HFFc6 (cell line): ENCODE data around the gene ZNF839. TPM values are rescaled to one million over a fixed set of nuclear protein-coding genes. Genes with fewer than 3 reads are reported as not detected.
A peak's percentile ranks its signal among the peaks of the same experiment; 100 is the strongest.

Experiments
- DNase-seq: peaks from one replicate; pipeline ENCODE4 v3.0.0-alpha.2; 2018
- H3K27ac Mint-ChIP-seq: 2 replicates; pipeline ENCODE4 v1.8.0; 2020; ENCODE audit warnings: mild to moderate bottlenecking, mixed read lengths
- H3K27me3 Mint-ChIP-seq: 2 replicates; pipeline ENCODE4 v1.8.0; 2021; ENCODE audit warnings: mild to moderate bottlenecking, moderate library complexity, mixed read lengths; ENCODE audit not compliant: insufficient read depth
- H3K36me3 Mint-ChIP-seq: 2 replicates; pipeline ENCODE4 v1.8.0; 2021; ENCODE audit warnings: low read depth, mixed read lengths
- H3K4me1 Mint-ChIP-seq: 2 replicates; pipeline ENCODE4 v1.8.0; 2020; ENCODE audit warnings: low read depth, mixed read lengths
- H3K4me3 Mint-ChIP-seq: 2 replicates; pipeline ENCODE4 v1.8.0; 2020; ENCODE audit warnings: mild to moderate bottlenecking, moderate library complexity, mixed read lengths
- H3K9me3 Mint-ChIP-seq: 2 replicates; pipeline ENCODE4 v1.8.0; 2020; ENCODE audit warnings: mild to moderate bottlenecking, mixed read lengths
- total RNA-seq, 6 experiments: library from RNA; stranded (reverse); fragmentation: NEBNext Ultra II Directional; extraction: Animal tissue kit (Norgen Biotek cat#: 25700); gene quantifications; 2 replicates in 1 of 6; 3 replicates in 5 of 6; pipeline ENCODE4 v1.2.3, GENCODE V29; 2021
- TF ChIP-seq, protein P1 (sequence below): fragments of 200-600 bp; sonication (generic); IDR thresholded peaks from 2 replicates; pipeline ENCODE4 v1.5.0; 2021; ENCODE audit warnings: antibody characterized with exemption, mild to moderate bottlenecking

ZNF839 gene
- total RNA-seq, 6 experiments from 2014 or later: 6.7 to 8.3 (median 8.0) TPM

DNA sequence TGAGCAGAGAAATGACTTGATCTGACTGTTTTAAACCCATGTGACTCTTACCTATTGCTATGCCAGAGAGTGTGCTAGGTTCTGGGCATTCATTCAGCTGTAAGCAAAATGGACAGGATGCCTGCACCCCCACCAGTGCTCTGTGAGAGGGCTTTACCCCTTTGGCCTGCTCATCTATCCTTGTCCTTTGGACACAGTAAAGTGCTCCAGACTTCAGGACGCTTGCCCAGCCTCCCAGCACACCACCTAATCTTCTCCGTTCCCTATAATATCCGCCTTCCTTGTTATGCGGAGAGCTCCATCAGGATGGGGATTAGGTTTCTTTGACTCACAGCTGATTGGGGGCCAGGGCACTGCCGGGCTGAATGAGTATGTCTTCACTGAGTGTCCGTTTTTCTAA lies 4.4 kb upstream of the ZNF839 start:
- Mint-ChIP-seq H3K27ac (peak overlapping the region; percentile 91), H3K27me3 (peaks cover 7% of the 10 kb centered on the region), H3K36me3 (no peaks in the 10 kb centered on the region), H3K9me3 (no peaks in the 10 kb centered on the region), H3K4me1 (peaks cover 59% of the 10 kb centered on the region), H3K4me3 (peak overlapping the region; percentile 85; the same call in 1 of the 2 replicates)
- DNase-seq: no peak
- TF ChIP-seq, protein P1, sequence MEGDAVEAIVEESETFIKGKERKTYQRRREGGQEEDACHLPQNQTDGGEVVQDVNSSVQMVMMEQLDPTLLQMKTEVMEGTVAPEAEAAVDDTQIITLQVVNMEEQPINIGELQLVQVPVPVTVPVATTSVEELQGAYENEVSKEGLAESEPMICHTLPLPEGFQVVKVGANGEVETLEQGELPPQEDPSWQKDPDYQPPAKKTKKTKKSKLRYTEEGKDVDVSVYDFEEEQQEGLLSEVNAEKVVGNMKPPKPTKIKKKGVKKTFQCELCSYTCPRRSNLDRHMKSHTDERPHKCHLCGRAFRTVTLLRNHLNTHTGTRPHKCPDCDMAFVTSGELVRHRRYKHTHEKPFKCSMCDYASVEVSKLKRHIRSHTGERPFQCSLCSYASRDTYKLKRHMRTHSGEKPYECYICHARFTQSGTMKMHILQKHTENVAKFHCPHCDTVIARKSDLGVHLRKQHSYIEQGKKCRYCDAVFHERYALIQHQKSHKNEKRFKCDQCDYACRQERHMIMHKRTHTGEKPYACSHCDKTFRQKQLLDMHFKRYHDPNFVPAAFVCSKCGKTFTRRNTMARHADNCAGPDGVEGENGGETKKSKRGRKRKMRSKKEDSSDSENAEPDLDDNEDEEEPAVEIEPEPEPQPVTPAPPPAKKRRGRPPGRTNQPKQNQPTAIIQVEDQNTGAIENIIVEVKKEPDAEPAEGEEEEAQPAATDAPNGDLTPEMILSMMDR: no peak

DNA sequence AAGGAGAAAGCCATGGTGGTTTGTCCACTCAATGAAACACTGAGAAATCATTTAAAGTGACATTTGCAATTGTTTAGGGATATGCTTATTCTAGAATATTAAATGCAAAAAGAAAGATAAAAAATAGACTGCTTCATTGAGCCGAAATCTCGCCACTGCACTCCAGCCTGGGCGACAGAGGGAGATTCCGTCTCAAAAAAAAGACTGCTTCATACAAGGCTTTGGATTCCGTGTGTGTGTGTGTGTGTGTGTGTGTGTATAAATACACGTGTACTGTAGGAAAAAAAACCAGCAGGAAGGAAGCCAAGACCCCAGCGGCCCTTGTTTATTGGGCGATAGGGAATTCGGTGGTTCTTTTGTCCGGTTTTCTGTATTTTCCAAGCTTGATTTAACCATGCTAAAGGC lies 3.2 kb upstream of the ZNF839 start:
- Mint-ChIP-seq H3K4me1 (peaks cover 63% of the 10 kb centered on the region), H3K36me3 (no peaks in the 10 kb centered on the region), H3K4me3 (peak overlapping the region; percentile 98), H3K27ac (peak overlapping the region; percentile 91), H3K9me3 (no peaks in the 10 kb centered on the region), H3K27me3 (peaks cover 9% of the 10 kb centered on the region)
- TF ChIP-seq, protein P1: no peak
- DNase-seq: peak; percentile 43

DNA sequence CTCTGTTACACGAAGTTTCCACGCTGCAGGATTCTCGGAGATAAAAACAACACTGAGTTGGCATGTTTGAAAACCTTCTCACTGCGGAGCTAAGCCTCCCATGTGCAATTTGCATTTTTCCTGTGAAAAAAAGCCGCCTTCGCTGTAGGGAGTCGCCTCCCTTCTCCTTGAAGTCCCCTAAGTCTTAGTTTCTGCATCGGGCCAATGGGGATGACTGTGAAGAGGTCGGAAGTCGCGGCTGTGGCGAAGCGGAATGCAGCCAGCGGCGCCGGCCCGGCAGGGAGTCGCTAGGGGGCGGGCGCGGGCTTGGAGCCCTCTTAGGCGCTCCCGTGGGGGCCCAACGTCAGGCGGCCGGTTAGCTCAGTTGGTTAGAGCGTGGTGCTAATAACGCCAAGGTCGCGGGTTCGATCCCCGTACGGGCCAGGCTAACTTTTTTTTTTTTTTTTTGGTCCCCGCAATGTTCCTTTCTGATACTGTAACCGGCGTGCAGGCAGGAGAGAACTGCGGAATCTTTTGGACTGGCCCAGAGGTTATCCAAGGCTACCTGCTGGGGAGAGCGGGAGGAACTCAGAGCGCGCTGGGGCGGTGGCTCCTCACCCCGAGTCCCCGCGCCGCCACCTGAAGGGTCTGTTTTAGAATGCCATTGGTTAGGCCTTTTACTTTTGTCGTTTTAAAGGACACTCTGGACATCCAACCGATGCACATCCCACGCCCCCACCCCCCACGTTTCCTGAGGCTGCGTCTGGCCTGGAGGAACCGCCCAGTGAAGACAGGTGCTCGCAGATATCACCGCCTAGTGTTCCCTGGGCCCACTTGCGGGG lies 2.6 kb upstream of the ZNF839 start:
- H3K36me3 Mint-ChIP-seq: no peaks in the 10 kb centered on the region
- H3K4me1 Mint-ChIP-seq: peaks cover 63% of the 10 kb centered on the region
- H3K27me3 Mint-ChIP-seq: peaks cover 9% of the 10 kb centered on the region

DNA sequence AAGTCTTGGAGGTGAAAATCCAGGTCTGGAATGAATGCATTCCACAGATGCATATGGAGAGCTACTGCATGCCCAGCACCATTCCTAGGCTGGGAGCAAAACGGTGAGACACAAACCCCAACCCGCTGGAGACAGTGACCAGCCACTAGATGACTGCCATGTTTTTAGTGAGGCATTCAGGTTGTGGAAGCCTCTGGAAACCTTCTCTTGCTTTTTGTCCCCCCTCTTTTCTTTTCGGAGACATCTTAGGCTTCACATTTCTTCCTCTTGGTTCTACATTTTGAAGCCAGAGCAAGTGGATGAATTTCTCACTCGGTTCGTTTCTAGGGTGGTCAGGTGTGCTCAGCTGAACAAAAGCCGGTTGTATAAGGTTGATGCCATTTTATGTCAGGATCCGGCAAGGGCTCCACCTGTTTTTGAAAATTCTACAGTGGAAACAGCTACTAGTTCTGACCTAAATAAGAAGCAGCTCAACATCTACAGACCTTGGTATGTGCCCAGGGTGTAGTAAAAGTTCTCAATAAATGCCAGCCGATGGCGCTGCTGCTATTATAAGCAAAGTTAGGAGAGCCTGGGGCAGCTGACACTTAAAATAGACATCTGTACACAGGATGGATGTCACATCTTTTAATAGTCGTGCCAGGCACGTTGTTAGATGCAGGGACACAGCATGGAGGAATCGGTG lies 1.8 kb upstream of the ZNF839 start:
- H3K36me3 Mint-ChIP-seq: no peaks in the 10 kb centered on the region
- H3K9me3 Mint-ChIP-seq: no peaks in the 10 kb centered on the region
- H3K4me1 Mint-ChIP-seq: peaks cover 64% of the 10 kb centered on the region
- TF ChIP-seq, protein P1: no peak
- DNase-seq: no peak
- peak overlapping the region; percentile 91 for H3K27ac Mint-ChIP-seq
- H3K4me3 Mint-ChIP-seq: peak overlapping the region; percentile 98
- H3K27me3 Mint-ChIP-seq: peaks cover 9% of the 10 kb centered on the region

More for the DNA sequence above, 2.6 kb upstream of the ZNF839 start:
- peak overlapping the region; percentile 91 for H3K27ac Mint-ChIP-seq
- H3K4me3 Mint-ChIP-seq: peak overlapping the region; percentile 98
- no peaks in the 10 kb centered on the region for H3K9me3 Mint-ChIP-seq
- DNase-seq: peak; percentile 92
- TF ChIP-seq, protein P1: peak; percentile 82

DNA sequence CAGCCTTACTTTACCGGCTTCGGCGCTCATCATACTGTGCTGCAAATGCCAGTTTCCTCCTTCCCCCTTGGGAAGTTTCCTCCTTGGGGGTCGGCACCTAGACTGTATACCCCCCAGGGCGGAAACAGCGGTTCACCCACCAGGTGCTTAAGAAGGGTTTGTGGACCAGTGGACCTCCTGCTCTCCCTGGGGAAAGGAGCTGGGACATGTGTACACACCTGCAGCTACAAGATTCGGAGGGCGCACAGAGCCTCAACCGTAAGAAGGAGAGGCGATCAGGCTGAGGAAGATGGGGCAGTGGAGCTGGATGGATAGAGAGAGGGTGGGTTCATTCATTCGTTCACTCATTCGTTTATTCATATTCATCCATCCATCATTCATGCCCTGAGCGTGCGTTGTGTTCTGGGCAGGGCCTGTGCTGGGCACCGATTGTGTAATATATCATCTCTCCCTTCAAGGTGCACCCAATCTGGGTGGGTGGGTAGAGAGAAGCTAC lies 717 bp upstream of the ZNF839 start:
- Mint-ChIP-seq H3K27ac (peak overlapping the region; percentile 98), H3K9me3 (no peaks in the 10 kb centered on the region), H3K27me3 (peaks cover 7% of the 10 kb centered on the region), H3K36me3 (no peaks in the 10 kb centered on the region), H3K4me3 (peak overlapping the region; percentile 98), H3K4me1 (peaks cover 67% of the 10 kb centered on the region)
- no peak for DNase-seq
- TF ChIP-seq, protein P1: no peak
